ENCODE results near the gene MBOAT2. TPM values are rescaled to one million over a fixed set of nuclear protein-coding genes. Genes with fewer than 3 reads are reported as not detected.

MBOAT2 gene
- polyA plus RNA-seq, 1 donor from 2014 or later: 205 TPM

DNA sequence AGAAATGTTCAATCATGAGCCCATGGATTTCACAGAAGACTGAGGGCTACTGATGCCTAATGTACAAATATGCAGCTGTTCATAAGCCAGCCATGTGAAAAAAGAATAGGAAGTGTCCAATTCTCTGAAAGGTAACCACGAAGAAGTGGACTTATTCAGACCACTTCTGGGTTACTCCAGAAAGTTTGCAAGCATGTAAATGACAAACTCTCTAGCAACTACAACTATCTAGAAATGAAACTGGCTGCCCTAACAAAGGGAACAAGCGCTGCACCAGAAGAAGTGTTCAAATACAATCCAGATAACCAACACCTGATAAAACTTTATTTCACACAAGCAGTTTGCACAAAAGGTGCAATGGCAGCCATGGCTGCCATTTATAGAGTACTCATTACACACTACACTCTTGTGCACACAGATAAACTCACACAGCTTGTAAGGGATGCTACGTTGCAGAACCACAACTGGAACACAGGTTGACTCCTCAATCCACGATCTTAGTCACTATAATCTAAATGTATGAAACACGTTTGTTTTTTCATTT lies 13.9 kb downstream of the MBOAT2 start:
- H3K4me2 ChIP-seq (ENCODE audit: low read length): no peak overlapping the region
- H3K36me3 ChIP-seq (ENCODE audit: insufficient read depth, low read length): no peaks in the 10 kb centered on the region
- peaks cover 55% of the 10 kb centered on the region for H3K79me2 ChIP-seq (replicated peaks; ENCODE audit: insufficient read depth, low read length)
- no peaks in the 10 kb centered on the region for H3K9me2 ChIP-seq (ENCODE audit: insufficient read depth, low read length)
- no peak overlapping the region for H2AFZ ChIP-seq (ENCODE audit: low read depth, low read length)
- H3K4me3 ChIP-seq (ENCODE audit: low read length): no peak overlapping the region
- no peaks in the 10 kb centered on the region for H3K9me3 ChIP-seq (ENCODE audit: low read length)
- no peaks in the 10 kb centered on the region for H3F3A ChIP-seq (ENCODE audit: insufficient read depth, low read length, poor library complexity, severe bottlenecking)
- no peaks in the 10 kb centered on the region for H4K20me1 ChIP-seq (ENCODE audit: insufficient read depth)
- H3K27ac ChIP-seq (ENCODE audit: low read length): no peak overlapping the region
- H3K9ac ChIP-seq (ENCODE audit: low read length): no peak overlapping the region
- no peaks in the 10 kb centered on the region for H3K27me3 ChIP-seq (ENCODE audit: insufficient read depth, low read depth, low read length)
- TF ChIP-seq TAF1 (IDR thresholded peaks at IDR 0.05; ENCODE audit: low read depth) (no peak), MXI1 (conservative IDR thresholded peaks at IDR 0.05; ENCODE audit: poor library complexity, severe bottlenecking) (no peak), RAD21 (conservative IDR thresholded peaks at IDR 0.05) (no peak), POLR2AphosphoS5 (IDR thresholded peaks at IDR 0.05) (no peak), SMC3 (conservative IDR thresholded peaks at IDR 0.05; ENCODE audit: poor library complexity) (no peak), EZH2 (IDR thresholded peaks at IDR 0.05; ENCODE audit: borderline replicate concordance, insufficient read depth, low read length, poor library complexity, severe bottlenecking) (no peak), EP300 (conservative IDR thresholded peaks at IDR 0.05; ENCODE audit: poor library complexity, severe bottlenecking) (no peak)
- TF ChIP-seq, protein P1, sequence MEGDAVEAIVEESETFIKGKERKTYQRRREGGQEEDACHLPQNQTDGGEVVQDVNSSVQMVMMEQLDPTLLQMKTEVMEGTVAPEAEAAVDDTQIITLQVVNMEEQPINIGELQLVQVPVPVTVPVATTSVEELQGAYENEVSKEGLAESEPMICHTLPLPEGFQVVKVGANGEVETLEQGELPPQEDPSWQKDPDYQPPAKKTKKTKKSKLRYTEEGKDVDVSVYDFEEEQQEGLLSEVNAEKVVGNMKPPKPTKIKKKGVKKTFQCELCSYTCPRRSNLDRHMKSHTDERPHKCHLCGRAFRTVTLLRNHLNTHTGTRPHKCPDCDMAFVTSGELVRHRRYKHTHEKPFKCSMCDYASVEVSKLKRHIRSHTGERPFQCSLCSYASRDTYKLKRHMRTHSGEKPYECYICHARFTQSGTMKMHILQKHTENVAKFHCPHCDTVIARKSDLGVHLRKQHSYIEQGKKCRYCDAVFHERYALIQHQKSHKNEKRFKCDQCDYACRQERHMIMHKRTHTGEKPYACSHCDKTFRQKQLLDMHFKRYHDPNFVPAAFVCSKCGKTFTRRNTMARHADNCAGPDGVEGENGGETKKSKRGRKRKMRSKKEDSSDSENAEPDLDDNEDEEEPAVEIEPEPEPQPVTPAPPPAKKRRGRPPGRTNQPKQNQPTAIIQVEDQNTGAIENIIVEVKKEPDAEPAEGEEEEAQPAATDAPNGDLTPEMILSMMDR (IDR thresholded peaks at IDR 0.05; ENCODE audit: poor library complexity, severe bottlenecking): no peak
- TF ChIP-seq, protein P2, sequence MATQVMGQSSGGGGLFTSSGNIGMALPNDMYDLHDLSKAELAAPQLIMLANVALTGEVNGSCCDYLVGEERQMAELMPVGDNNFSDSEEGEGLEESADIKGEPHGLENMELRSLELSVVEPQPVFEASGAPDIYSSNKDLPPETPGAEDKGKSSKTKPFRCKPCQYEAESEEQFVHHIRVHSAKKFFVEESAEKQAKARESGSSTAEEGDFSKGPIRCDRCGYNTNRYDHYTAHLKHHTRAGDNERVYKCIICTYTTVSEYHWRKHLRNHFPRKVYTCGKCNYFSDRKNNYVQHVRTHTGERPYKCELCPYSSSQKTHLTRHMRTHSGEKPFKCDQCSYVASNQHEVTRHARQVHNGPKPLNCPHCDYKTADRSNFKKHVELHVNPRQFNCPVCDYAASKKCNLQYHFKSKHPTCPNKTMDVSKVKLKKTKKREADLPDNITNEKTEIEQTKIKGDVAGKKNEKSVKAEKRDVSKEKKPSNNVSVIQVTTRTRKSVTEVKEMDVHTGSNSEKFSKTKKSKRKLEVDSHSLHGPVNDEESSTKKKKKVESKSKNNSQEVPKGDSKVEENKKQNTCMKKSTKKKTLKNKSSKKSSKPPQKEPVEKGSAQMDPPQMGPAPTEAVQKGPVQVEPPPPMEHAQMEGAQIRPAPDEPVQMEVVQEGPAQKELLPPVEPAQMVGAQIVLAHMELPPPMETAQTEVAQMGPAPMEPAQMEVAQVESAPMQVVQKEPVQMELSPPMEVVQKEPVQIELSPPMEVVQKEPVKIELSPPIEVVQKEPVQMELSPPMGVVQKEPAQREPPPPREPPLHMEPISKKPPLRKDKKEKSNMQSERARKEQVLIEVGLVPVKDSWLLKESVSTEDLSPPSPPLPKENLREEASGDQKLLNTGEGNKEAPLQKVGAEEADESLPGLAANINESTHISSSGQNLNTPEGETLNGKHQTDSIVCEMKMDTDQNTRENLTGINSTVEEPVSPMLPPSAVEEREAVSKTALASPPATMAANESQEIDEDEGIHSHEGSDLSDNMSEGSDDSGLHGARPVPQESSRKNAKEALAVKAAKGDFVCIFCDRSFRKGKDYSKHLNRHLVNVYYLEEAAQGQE (IDR thresholded peaks at IDR 0.05; ENCODE audit: borderline replicate concordance): no peak

DNA sequence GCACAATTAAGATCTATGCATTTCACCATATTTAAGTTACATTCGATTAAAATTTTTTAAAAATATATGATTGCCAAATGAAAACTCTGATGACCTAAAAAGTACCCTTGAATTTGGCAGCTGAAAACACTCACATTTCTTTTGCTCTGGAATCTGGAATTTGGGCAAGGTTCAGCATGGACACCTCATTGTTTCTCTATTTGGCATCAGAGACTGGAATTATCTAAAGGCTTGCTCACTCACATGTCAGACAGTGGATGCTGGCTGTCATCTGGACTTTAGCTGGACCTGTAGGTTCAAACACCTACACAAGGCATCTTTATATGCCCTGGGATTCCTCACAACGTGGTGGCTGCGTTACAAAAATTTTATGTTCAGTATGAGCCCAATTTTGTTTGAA lies 16.1 kb downstream of the MBOAT2 start:
- Histone ChIP-seq H2AFZ (ENCODE audit: low read depth, low read length) (no peak overlapping the region), H4K20me1 (ENCODE audit: insufficient read depth) (no peaks in the 10 kb centered on the region), H3K27ac (ENCODE audit: low read length) (no peak overlapping the region), H3K9me3 (ENCODE audit: low read length) (no peaks in the 10 kb centered on the region), H3K4me3 (ENCODE audit: low read length) (no peak overlapping the region), H3K36me3 (ENCODE audit: insufficient read depth, low read length) (no peaks in the 10 kb centered on the region), H3K9ac (ENCODE audit: low read length) (no peak overlapping the region), H3K27me3 (ENCODE audit: insufficient read depth, low read depth, low read length) (no peaks in the 10 kb centered on the region), H3F3A (ENCODE audit: insufficient read depth, low read length, poor library complexity, severe bottlenecking) (no peaks in the 10 kb centered on the region), H3K9me2 (ENCODE audit: insufficient read depth, low read length) (no peaks in the 10 kb centered on the region), H3K4me2 (ENCODE audit: low read length) (no peak overlapping the region), H3K79me2 (replicated peaks; ENCODE audit: insufficient read depth, low read length) (peaks cover 58% of the 10 kb centered on the region)
- TF ChIP-seq SMC3 (conservative IDR thresholded peaks at IDR 0.05; ENCODE audit: poor library complexity) (no peak), MXI1 (conservative IDR thresholded peaks at IDR 0.05; ENCODE audit: poor library complexity, severe bottlenecking) (no peak), TAF1 (IDR thresholded peaks at IDR 0.05; ENCODE audit: low read depth) (no peak), EZH2 (IDR thresholded peaks at IDR 0.05; ENCODE audit: borderline replicate concordance, insufficient read depth, low read length, poor library complexity, severe bottlenecking) (no peak), POLR2AphosphoS5 (IDR thresholded peaks at IDR 0.05) (no peak), EP300 (conservative IDR thresholded peaks at IDR 0.05; ENCODE audit: poor library complexity, severe bottlenecking) (no peak), RAD21 (conservative IDR thresholded peaks at IDR 0.05) (no peak)
- TF ChIP-seq, protein P2 (IDR thresholded peaks at IDR 0.05; ENCODE audit: borderline replicate concordance): no peak
- TF ChIP-seq, protein P1 (IDR thresholded peaks at IDR 0.05; ENCODE audit: poor library complexity, severe bottlenecking): no peak
